Esophagus muscularis mucosa (tissue), 4 donors: Measurements from ENCODE around the gene CNNM1.

ENCODE experiments used
- EP300 ChIP-seq: sonication (generic); formaldehyde crosslinking; IDR thresholded peaks from one replicate; pipeline ENCODE4 v1.6.1; 2017; ENCODE audit warnings: antibody characterized with exemption
- POLR2AphosphoS5 ChIP-seq, 2 donors: sonication (generic); formaldehyde crosslinking; IDR thresholded peaks; one replicate each; pipeline ENCODE4 v1.6.1; 2017; ENCODE audit warnings: antibody characterized with exemption in 2 of 2
- TF ChIP-seq, protein P1 (sequence below), 3 experiments: fragments of 200-600 bp in 2 of 3; fragments of 450-650 bp in 1 of 3; sonication (generic) in 2 of 3; IDR thresholded peaks; one replicate each; pipeline ENCODE4 v1.5.1; 2017 to 2019; ENCODE audit warnings: antibody characterized with exemption in 3 of 3, mild to moderate bottlenecking in 2 of 3, moderate library complexity in 1 of 3

GRCh38 chr10:99387071-99387470 is 57.9 kb downstream of the CNNM1 start:
- TF ChIP-seq, protein P1, sequence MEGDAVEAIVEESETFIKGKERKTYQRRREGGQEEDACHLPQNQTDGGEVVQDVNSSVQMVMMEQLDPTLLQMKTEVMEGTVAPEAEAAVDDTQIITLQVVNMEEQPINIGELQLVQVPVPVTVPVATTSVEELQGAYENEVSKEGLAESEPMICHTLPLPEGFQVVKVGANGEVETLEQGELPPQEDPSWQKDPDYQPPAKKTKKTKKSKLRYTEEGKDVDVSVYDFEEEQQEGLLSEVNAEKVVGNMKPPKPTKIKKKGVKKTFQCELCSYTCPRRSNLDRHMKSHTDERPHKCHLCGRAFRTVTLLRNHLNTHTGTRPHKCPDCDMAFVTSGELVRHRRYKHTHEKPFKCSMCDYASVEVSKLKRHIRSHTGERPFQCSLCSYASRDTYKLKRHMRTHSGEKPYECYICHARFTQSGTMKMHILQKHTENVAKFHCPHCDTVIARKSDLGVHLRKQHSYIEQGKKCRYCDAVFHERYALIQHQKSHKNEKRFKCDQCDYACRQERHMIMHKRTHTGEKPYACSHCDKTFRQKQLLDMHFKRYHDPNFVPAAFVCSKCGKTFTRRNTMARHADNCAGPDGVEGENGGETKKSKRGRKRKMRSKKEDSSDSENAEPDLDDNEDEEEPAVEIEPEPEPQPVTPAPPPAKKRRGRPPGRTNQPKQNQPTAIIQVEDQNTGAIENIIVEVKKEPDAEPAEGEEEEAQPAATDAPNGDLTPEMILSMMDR (IDR thresholded peaks at IDR 0.05) = no peak
- TF ChIP-seq EP300 (no peak), POLR2AphosphoS5 (IDR thresholded peaks at IDR 0.05) (no peak)
